ENCODE results near the gene TNRC6C.
"Not testable (repeated sequence)": the region's sequence is repeated elsewhere in the genome, so short reads cannot be mapped to it uniquely, and the experiment has no call there.

TNRC6C gene

GRCh38 chr17:78064708-78065107 lies 106.2 kb downstream of the TNRC6C start:
- no peak for DNase-seq
- Histone ChIP-seq H4K20me1 (ENCODE audit: insufficient read depth, low read length) (peaks cover 9% of the 10 kb centered on the region; the same call in 1 of the 2 replicates), H3K27ac (ENCODE audit: low read length) (no peak overlapping the region), H3K79me2 (ENCODE audit: insufficient read depth, low read length) (peaks cover 17% of the 10 kb centered on the region), H3K4me1 (ENCODE audit: insufficient read depth, low read length) (no peaks in the 10 kb centered on the region), H3K4me3 (ENCODE audit: low read depth in 1 of 2, low read length in 2 of 2) (no peak overlapping the region), H2AFZ (ENCODE audit: low read depth, low read length) (no peak overlapping the region), H3K9ac (ENCODE audit: low read depth, low read length) (no peak overlapping the region), H3K36me3 (ENCODE audit: insufficient read depth, low read length) (peaks cover 60% of the 10 kb centered on the region), H3K4me2 (ENCODE audit: insufficient read depth, low read length) (no peak overlapping the region), H3K27me3 (ENCODE audit: insufficient read depth, low read length, poor library complexity) (no peaks in the 10 kb centered on the region), H3K9me3 (ENCODE audit: insufficient read depth, low read length, severe bottlenecking) (no peaks in the 10 kb centered on the region)
- TF ChIP-seq EZH2 (IDR thresholded peaks at IDR 0.05; ENCODE audit: borderline replicate concordance, low read depth, low read length, severe bottlenecking), result no peak
- no peak for ATAC-seq (ENCODE audit: insufficient read depth, low read depth)

- H3K9ac ChIP-seq (ENCODE audit: low read depth, low read length); H3K4me2 ChIP-seq (ENCODE audit: insufficient read depth, low read length); DNase-seq; H4K20me1 ChIP-seq (ENCODE audit: insufficient read depth, low read length); H3K4me1 ChIP-seq (ENCODE audit: insufficient read depth, low read length); H3K27ac ChIP-seq (ENCODE audit: low read length); H3K9me3 ChIP-seq (ENCODE audit: insufficient read depth, low read length, severe bottlenecking); H3K27me3 ChIP-seq (ENCODE audit: insufficient read depth, low read length, poor library complexity); H2AFZ ChIP-seq (ENCODE audit: low read depth, low read length); ATAC-seq (ENCODE audit: insufficient read depth, low read depth); H3K4me3 ChIP-seq (ENCODE audit: low read depth in 1 of 2, low read length in 2 of 2): not testable (repeated sequence)
- H3K36me3 ChIP-seq (ENCODE audit: insufficient read depth, low read length), result peaks cover 79% of the 10 kb centered on the region
- peaks cover 12% of the 10 kb centered on the region for H3K79me2 ChIP-seq (ENCODE audit: insufficient read depth, low read length)
These were observed 108.5 kb downstream of the TNRC6C start for GRCh38 chr17:78066976-78067375.

GRCh38 chr17:78069695-78070094 lies 111.2 kb downstream of the TNRC6C start:
- H3K27ac ChIP-seq (ENCODE audit: low read length), result no peak overlapping the region
- no peaks in the 10 kb centered on the region for H3K4me1 ChIP-seq (ENCODE audit: insufficient read depth, low read length)
- H3K27me3 ChIP-seq (ENCODE audit: insufficient read depth, low read length, poor library complexity), result no peaks in the 10 kb centered on the region
- H3K9ac ChIP-seq (ENCODE audit: low read depth, low read length), result no peak overlapping the region
- H2AFZ ChIP-seq (ENCODE audit: low read depth, low read length), result no peak overlapping the region
- DNase-seq, result no peak
- H3K36me3 ChIP-seq (ENCODE audit: insufficient read depth, low read length), result peaks cover 97% of the 10 kb centered on the region
- peaks cover 3% of the 10 kb centered on the region; the same call in 1 of the 2 replicates for H4K20me1 ChIP-seq (ENCODE audit: insufficient read depth, low read length)
- no peaks in the 10 kb centered on the region for H3K9me3 ChIP-seq (ENCODE audit: insufficient read depth, low read length, severe bottlenecking)
- no peak for ATAC-seq (ENCODE audit: insufficient read depth, low read depth)
- no peaks in the 10 kb centered on the region for H3K79me2 ChIP-seq (ENCODE audit: insufficient read depth, low read length)
- no peak overlapping the region for H3K4me2 ChIP-seq (ENCODE audit: insufficient read depth, low read length)
- TF ChIP-seq EZH2 (IDR thresholded peaks at IDR 0.05; ENCODE audit: borderline replicate concordance, low read depth, low read length, severe bottlenecking) (no peak), CTCF (IDR thresholded peaks at IDR 0.05; ENCODE audit: borderline replicate concordance, extremely low read depth, low read length, poor library complexity, severe bottlenecking) (no peak)
- H3K4me3 ChIP-seq (ENCODE audit: low read depth in 1 of 2, low read length in 2 of 2), result no peak overlapping the region

- no peak overlapping the region for H3K27ac ChIP-seq (ENCODE audit: low read length)
- no peak for ATAC-seq (ENCODE audit: insufficient read depth, low read depth)
- H3K79me2 ChIP-seq (ENCODE audit: insufficient read depth, low read length), result no peaks in the 10 kb centered on the region
- H3K4me3 ChIP-seq (ENCODE audit: low read depth in 1 of 2, low read length in 2 of 2), result no peak overlapping the region
- no peaks in the 10 kb centered on the region for H4K20me1 ChIP-seq (ENCODE audit: insufficient read depth, low read length)
- DNase-seq, result no peak
- H3K4me1 ChIP-seq (ENCODE audit: insufficient read depth, low read length), result no peaks in the 10 kb centered on the region
- no peak overlapping the region for H3K4me2 ChIP-seq (ENCODE audit: insufficient read depth, low read length)
- no peaks in the 10 kb centered on the region for H3K9me3 ChIP-seq (ENCODE audit: insufficient read depth, low read length, severe bottlenecking)
- no peak overlapping the region for H3K9ac ChIP-seq (ENCODE audit: low read depth, low read length)
- no peaks in the 10 kb centered on the region for H3K27me3 ChIP-seq (ENCODE audit: insufficient read depth, low read length, poor library complexity)
- no peak overlapping the region for H2AFZ ChIP-seq (ENCODE audit: low read depth, low read length)
- peaks cover 97% of the 10 kb centered on the region for H3K36me3 ChIP-seq (ENCODE audit: insufficient read depth, low read length)
- TF ChIP-seq CTCF (IDR thresholded peaks at IDR 0.05; ENCODE audit: borderline replicate concordance, extremely low read depth, low read length, poor library complexity, severe bottlenecking) (no peak), EZH2 (IDR thresholded peaks at IDR 0.05; ENCODE audit: borderline replicate concordance, low read depth, low read length, severe bottlenecking) (no peak)
These were observed 114.5 kb downstream of the TNRC6C start for GRCh38 chr17:78072961-78073360.
